ENCODE measurements around the gene FREM2.

FREM2 gene

GRCh38 chr13:38733146-38733545 is 46.3 kb downstream of the FREM2 start:
- H4K20me1 ChIP-seq (ENCODE audit: low read depth, low read length): no peaks in the 10 kb centered on the region
- H2AFZ ChIP-seq (ENCODE audit: low read depth, low read length, severe bottlenecking): no peak overlapping the region
- no peak overlapping the region for H3K4me3 ChIP-seq (ENCODE audit: insufficient read depth, low read length, poor library complexity, severe bottlenecking)
- H3K9me2 ChIP-seq (replicated peaks; ENCODE audit: insufficient read depth, low read length): no peaks in the 10 kb centered on the region
- TF ChIP-seq CTCF (IDR thresholded peaks at IDR 0.05; ENCODE audit: insufficient read depth, low read length, poor library complexity, severe bottlenecking): no peak
- no peak for TF ChIP-seq EZH2phosphoT487 (conservative IDR thresholded peaks at IDR 0.05; ENCODE audit: low read length)
- H3K36me3 ChIP-seq (ENCODE audit: low read length): no peaks in the 10 kb centered on the region
- H3K27ac ChIP-seq (ENCODE audit: low read depth, low read length): no peak overlapping the region
- no peaks in the 10 kb centered on the region for H3K27me3 ChIP-seq (ENCODE audit: low read length)
- H3K4me2 ChIP-seq (ENCODE audit: low read depth, low read length, poor library complexity, severe bottlenecking): no peak overlapping the region
- H3K79me2 ChIP-seq (ENCODE audit: insufficient read depth, low read length): no peaks in the 10 kb centered on the region
- no peaks in the 10 kb centered on the region for H3F3A ChIP-seq (ENCODE audit: insufficient read depth)
- H3K9ac ChIP-seq (ENCODE audit: low read length): no peak overlapping the region
- H3K9me3 ChIP-seq (ENCODE audit: insufficient read depth, low read length): no peaks in the 10 kb centered on the region

- Histone ChIP-seq H3K79me2 (ENCODE audit: insufficient read depth, low read length) (no peaks in the 10 kb centered on the region), H3K9me2 (replicated peaks; ENCODE audit: insufficient read depth, low read length) (no peaks in the 10 kb centered on the region), H4K20me1 (ENCODE audit: low read depth, low read length) (no peaks in the 10 kb centered on the region), H3K27me3 (ENCODE audit: low read length) (no peaks in the 10 kb centered on the region), H3K4me3 (ENCODE audit: insufficient read depth, low read length, poor library complexity, severe bottlenecking) (no peak overlapping the region), H3K9me3 (ENCODE audit: insufficient read depth, low read length) (no peaks in the 10 kb centered on the region), H3K4me2 (ENCODE audit: low read depth, low read length, poor library complexity, severe bottlenecking) (no peak overlapping the region), H3K9ac (ENCODE audit: low read length) (no peak overlapping the region), H3F3A (ENCODE audit: insufficient read depth) (no peaks in the 10 kb centered on the region), H2AFZ (ENCODE audit: low read depth, low read length, severe bottlenecking) (no peak overlapping the region), H3K27ac (ENCODE audit: low read depth, low read length) (no peak overlapping the region), H3K36me3 (ENCODE audit: low read length) (no peaks in the 10 kb centered on the region)
- no peak for TF ChIP-seq CTCF (IDR thresholded peaks at IDR 0.05; ENCODE audit: insufficient read depth, low read length, poor library complexity, severe bottlenecking)
- no peak for TF ChIP-seq EZH2phosphoT487 (conservative IDR thresholded peaks at IDR 0.05; ENCODE audit: low read length)
These were observed 49.0 kb downstream of the FREM2 start for GRCh38 chr13:38735665-38736440.

- Histone ChIP-seq H2AFZ (ENCODE audit: low read depth, low read length, severe bottlenecking) (no peak overlapping the region), H3K27me3 (ENCODE audit: low read length) (no peaks in the 10 kb centered on the region), H3K27ac (ENCODE audit: low read depth, low read length) (no peak overlapping the region), H3K9ac (ENCODE audit: low read length) (no peak overlapping the region), H3K4me3 (ENCODE audit: insufficient read depth, low read length, poor library complexity, severe bottlenecking) (no peak overlapping the region), H3K79me2 (ENCODE audit: insufficient read depth, low read length) (no peaks in the 10 kb centered on the region), H3K9me3 (ENCODE audit: insufficient read depth, low read length) (no peaks in the 10 kb centered on the region), H4K20me1 (ENCODE audit: low read depth, low read length) (no peaks in the 10 kb centered on the region), H3F3A (ENCODE audit: insufficient read depth) (no peaks in the 10 kb centered on the region), H3K4me2 (ENCODE audit: low read depth, low read length, poor library complexity, severe bottlenecking) (no peak overlapping the region), H3K9me2 (replicated peaks; ENCODE audit: insufficient read depth, low read length) (no peaks in the 10 kb centered on the region), H3K36me3 (ENCODE audit: low read length) (no peaks in the 10 kb centered on the region)
- TF ChIP-seq EZH2phosphoT487 (conservative IDR thresholded peaks at IDR 0.05; ENCODE audit: low read length): no peak
- no peak for TF ChIP-seq CTCF (IDR thresholded peaks at IDR 0.05; ENCODE audit: insufficient read depth, low read length, poor library complexity, severe bottlenecking)
These were observed 56.6 kb downstream of the FREM2 start for GRCh38 chr13:38743466-38743865.
